PFSK-1 (cell line): ENCODE data around the gene CTXN1.

ENCODE experiments used
- FOXP2 ChIP-seq: optimal IDR thresholded peaks from 2 replicates; pipeline ENCODE3; 2011; ENCODE audit warnings: borderline replicate concordance, control low read depth, inconsistent platforms; ENCODE audit not compliant: insufficient read depth; ENCODE audit errors: extremely low read length, extremely low read depth
- POLR2AphosphoS5 ChIP-seq: IDR thresholded peaks from 2 replicates; pipeline ENCODE4 v1.6.1; 2012; ENCODE audit warnings: low read depth, mild to moderate bottlenecking, control low read depth, low read length, moderate library complexity
- SIN3A ChIP-seq: IDR thresholded peaks from 2 replicates; pipeline ENCODE4 v1.6.1; 2012; ENCODE audit warnings: mild to moderate bottlenecking, low read length, moderate library complexity, borderline replicate concordance; ENCODE audit not compliant: insufficient read depth
- TAF1 ChIP-seq: IDR thresholded peaks from 2 replicates; pipeline ENCODE4 v1.6.1; 2012; ENCODE audit warnings: low read length, control low read depth, borderline replicate concordance; ENCODE audit not compliant: insufficient read depth
- TF ChIP-seq, protein P1 (sequence below), 2 experiments: IDR thresholded peaks; 2 replicates each; pipeline versions ENCODE4 v1.6.1 to v1.8.0; 2011 to 2012; ENCODE audit warnings: low read depth in 2 of 2, low read length in 2 of 2, control low read depth in 1 of 2, inconsistent platforms in 1 of 2, mild to moderate bottlenecking in 1 of 2, moderate library complexity in 1 of 2; ENCODE audit not compliant: insufficient read depth in 1 of 2

CTXN1 gene

DNA sequence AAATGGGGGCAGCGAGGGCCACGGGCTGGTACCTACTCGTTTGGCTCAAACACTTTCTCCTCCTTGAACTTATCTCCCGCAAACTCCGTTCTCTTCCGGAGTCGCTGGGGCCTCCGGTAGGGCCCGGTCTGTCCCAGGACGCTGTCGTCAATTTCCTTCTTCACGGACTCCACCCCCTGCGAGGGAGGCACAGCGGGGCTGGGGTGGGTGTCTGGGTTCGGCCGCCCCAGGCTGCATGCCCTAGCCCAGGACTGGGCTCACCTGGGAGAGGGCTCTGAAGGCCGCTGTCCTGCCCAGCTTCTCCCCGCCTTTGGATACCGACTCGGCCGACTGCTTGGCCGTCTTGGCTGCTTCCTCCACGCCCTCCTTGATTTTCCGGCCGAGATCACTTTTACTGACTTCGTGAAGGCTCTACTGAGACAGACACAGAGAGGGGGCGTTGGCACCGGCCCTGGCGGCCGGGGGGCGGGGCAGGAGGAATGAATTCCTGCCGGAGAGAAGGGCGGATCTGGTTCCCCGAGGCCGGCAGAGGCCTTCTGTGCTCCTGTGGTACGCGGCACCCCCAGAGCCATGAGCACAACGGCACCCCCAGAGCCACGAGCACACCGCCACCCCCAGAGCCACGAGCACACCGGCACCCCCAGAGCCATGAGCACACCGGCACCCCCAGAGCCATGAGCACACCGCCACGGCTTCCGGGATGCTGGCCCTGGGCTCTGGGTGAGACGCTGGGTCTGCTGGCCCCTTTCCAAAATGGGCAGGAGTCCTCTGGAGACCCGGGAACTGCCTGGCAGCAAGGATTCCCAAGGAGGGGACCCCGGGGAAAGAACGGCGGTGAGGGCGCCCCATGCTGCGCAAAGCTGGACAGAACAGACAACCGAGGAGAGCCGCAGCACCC, 8.1 kb upstream of the CTXN1 start:
- TF ChIP-seq POLR2AphosphoS5 (no peak; the same call in 1 of the 2 replicates), TAF1 (no peak), FOXP2 (no peak), SIN3A (no peak)
- TF ChIP-seq, protein P1, sequence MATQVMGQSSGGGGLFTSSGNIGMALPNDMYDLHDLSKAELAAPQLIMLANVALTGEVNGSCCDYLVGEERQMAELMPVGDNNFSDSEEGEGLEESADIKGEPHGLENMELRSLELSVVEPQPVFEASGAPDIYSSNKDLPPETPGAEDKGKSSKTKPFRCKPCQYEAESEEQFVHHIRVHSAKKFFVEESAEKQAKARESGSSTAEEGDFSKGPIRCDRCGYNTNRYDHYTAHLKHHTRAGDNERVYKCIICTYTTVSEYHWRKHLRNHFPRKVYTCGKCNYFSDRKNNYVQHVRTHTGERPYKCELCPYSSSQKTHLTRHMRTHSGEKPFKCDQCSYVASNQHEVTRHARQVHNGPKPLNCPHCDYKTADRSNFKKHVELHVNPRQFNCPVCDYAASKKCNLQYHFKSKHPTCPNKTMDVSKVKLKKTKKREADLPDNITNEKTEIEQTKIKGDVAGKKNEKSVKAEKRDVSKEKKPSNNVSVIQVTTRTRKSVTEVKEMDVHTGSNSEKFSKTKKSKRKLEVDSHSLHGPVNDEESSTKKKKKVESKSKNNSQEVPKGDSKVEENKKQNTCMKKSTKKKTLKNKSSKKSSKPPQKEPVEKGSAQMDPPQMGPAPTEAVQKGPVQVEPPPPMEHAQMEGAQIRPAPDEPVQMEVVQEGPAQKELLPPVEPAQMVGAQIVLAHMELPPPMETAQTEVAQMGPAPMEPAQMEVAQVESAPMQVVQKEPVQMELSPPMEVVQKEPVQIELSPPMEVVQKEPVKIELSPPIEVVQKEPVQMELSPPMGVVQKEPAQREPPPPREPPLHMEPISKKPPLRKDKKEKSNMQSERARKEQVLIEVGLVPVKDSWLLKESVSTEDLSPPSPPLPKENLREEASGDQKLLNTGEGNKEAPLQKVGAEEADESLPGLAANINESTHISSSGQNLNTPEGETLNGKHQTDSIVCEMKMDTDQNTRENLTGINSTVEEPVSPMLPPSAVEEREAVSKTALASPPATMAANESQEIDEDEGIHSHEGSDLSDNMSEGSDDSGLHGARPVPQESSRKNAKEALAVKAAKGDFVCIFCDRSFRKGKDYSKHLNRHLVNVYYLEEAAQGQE (IDR thresholded peaks at IDR 0.05; ENCODE audit: insufficient read depth in 1 of 2, low read depth in 2 of 2, low read length in 2 of 2), result no peak

DNA sequence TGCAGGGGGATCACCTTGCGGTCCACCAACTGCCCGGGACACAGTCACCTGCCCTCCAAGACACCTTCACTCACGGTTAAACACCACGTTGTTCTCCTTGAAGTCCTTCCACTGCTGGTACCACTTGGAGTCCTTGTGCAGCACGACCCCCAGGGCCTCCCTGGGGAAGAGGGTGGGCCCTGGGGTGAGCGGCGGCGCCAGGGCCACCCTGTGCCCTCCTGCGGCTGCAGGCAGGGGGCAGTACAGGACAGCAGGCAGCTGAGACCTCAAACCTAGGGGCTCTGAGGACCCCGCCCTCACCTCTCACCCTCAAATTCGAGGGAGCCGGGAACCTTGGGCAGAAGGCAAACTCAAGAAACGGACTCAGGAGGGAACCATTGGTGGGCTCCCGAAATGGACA, 7.5 kb upstream of the CTXN1 start:
- TF ChIP-seq SIN3A (no peak), FOXP2 (no peak), TAF1 (no peak), POLR2AphosphoS5 (no peak; the same call in 1 of the 2 replicates)
- TF ChIP-seq, protein P1 (IDR thresholded peaks at IDR 0.05; ENCODE audit: insufficient read depth in 1 of 2, low read depth in 2 of 2, low read length in 2 of 2), result no peak

DNA sequence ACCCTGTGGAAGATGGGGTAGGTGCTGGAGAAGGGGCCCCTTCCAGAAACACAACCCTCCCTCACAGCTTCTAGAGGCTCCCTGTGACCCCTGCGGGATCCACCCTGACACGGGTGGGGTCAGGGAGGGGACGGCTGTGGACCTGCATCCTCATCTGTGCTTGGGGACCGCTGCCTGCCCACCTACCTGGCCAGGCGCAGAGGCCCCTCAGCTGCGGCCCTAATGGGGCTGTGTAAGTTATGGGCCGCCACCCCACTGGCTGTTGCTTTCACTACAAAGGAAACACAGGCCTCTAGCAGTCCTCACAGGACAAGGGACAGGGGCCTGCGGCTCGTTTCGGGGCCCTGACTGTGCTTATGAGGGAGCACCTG, 7.0 kb upstream of the CTXN1 start:
- TF ChIP-seq POLR2AphosphoS5 (no peak), FOXP2 (no peak), TAF1 (no peak), SIN3A (no peak)
- TF ChIP-seq, protein P1 (IDR thresholded peaks at IDR 0.05; ENCODE audit: insufficient read depth in 1 of 2, low read depth in 2 of 2, low read length in 2 of 2), result no peak

DNA sequence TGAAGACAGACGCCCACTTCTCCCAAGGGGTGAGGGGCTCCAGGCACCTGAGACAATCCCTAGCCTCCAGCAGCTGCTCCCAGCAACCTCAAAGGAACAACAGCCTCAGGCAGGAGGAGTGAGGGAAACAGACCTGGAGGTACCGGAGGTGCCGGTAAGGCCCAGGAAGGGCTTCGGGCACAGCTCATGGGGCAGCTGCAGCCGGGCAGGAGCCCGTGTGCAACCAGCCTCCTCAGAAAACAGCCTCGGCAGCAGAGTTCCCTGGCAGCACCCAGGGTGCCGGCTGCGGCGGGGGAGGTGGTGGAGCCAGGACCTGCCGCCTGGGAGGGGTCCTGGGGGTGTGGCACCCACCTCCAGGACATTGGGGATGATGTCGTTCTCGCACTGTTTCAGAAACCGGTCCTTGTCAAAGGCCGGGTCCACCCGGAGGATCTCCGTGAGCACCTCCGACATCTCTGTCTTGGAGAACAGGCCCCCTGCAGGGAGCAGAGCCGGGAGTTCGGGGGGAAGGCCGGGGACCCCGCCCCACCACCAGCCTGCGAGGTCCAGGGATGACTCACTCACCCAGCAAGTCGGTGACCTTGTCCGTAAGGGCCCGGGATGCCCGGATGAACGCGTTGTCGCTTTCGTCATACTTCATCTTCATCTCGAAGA, 6.5 kb upstream of the CTXN1 start:
- TF ChIP-seq POLR2AphosphoS5 (no peak), SIN3A (no peak), FOXP2 (no peak), TAF1 (no peak)
- TF ChIP-seq, protein P1 (IDR thresholded peaks at IDR 0.05; ENCODE audit: insufficient read depth in 1 of 2, low read depth in 2 of 2, low read length in 2 of 2), result no peak
